HG03045 (cell line): ENCODE data around the gene CDYL2.
"Not testable (repeated sequence)": the region's sequence is repeated elsewhere in the genome, so short reads cannot be mapped to it uniquely, and the experiment has no call there.

Experiments used
- ATAC-seq: cut with Tn5 transposase; IDR thresholded peaks from one replicate; pipeline ENCODE4 v1.9.1; 2021; ENCODE audit warnings: mild to moderate bottlenecking, moderate library complexity; ENCODE audit not compliant: unreplicated experiment

CDYL2 gene

DNA sequence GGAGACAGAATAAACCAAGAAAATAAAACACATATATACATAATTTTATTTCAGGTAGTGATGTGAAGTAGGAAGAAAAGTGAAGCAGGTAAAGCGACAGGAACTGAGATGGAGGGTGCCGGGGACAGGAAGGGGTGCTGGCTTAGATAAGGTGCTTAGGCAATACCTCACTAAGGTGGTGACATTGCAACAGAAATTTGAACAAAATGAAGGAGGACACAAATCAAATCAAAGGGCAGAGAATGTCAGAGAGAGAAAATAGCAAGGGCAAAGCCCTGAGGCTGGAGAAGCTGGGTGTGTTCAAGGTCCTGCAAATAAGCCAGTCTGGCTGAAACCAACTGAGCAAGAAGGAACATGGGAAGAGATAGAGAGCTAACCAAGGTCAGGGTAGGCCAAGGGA, 5.0 kb upstream of the CDYL2 start:
- no peak for ATAC-seq

DNA sequence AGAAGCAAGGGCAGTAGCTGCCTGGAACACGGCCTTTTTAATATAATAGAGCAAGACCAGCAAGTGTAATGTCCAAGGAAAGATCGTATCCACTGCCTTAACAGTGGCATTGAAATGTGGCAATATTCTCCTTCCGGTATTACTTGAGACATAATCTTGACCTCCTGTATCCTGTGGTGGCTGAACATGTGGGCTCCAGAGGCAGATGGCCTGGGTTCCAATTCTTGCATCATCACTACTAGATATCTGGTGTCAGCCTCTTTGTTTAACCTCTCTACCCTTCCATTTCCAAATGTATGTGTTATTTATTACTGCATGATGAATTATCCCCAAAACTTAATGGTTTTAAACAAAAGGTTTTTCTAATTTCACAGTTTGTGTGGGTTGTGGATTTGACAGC, 3.5 kb upstream of the CDYL2 start:
- no peak for ATAC-seq

DNA sequence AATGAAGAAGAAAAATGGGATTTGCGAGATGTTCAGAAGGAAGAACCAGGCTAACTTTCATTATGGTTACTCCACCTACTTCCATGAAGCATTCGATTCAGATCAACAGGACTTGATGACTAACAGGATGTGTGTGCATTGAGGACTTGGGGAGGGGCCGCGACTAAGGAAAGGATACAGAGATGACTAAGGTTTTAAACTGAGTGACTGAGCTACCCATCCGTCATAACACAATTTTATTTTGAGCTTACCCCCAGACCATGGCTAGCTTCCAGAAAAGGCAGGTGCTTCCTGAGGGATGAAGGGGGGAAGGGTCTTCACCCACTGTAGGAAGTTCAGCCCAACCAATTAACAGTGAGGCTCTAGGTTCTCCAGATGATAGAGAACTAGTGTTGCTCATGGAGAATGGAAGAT, 2.5 kb upstream of the CDYL2 start:
- no peak for ATAC-seq

DNA sequence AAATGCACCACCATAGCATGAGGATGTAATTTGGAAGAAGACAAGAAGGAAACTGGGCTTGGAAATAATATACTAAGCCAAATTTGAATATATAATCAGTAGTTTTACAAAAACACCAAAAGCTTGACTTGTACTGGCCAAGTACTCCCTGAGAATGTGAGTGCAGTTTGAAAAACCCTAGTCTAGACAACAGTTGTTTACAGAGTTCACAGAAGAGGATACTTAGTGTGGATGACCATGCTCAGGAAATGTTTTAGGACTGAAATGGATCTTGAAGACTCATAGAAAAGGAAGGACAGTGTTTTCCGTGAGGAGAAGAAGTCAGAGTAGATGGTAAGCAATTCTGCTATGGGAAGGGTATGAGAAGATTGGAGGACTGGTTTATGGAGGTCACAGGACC, 1.9 kb upstream of the CDYL2 start:
- ATAC-seq: no peak

DNA sequence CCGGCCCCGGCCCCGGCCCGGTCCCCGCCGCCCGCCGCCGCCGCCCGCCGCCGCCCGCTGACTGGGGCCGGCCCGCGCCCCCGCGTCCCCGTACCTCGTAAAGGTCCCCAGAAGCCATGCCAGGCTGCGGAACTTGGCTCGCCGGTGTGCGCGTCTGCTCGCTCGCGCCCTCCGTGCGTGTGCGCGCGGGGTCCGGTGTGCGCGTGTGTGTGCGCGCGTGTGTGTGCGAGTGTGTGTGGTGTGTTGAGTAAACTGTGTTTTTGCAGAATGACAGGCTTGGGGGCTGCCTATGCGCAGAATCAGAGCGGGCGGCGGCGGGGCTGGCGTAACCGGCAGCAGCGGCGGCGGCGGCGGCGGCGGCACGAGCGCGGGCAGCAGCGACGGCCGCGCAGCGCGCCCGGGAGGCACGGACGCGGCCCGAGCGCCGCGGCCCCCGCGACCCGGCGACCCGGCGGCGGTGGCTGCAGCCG, 307 bp downstream of the CDYL2 start:
- peak; percentile 44 for ATAC-seq

DNA sequence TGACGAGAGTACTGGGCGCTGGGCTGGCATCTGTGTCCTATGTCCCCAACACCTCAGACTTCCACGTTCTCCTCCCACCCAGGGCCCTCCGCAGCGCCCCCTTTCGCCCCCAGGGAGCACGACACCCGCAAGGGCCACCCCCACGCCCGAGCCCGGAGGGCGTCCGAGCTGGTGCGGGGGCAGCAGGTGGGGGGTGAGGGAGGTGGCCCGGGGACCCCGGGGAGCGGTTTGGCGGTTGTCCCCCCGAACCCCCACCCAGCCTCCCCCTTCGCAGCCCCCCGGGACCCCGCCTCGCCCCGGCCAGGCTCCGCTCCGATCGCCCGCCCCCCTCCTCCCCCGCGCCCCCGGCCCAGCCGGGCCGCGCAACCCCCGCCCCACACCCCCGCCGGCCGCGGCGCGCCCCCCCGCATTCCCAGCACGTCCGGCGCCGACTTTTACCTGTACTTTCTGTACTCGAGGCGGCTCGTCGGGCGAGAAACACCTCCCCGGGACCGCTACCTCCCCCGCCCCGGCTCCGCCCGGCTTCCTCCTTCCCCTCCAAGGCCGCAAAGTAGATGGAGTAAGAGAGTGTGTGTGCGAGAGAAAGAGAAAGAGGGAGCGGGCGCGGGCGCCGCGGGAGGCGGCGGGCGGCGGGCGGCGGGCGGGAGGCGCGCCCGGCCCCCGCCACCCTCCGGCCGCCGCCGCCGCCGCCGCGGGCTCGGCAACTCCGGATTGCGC, 901 bp downstream of the CDYL2 start:
- ATAC-seq: no peak

DNA sequence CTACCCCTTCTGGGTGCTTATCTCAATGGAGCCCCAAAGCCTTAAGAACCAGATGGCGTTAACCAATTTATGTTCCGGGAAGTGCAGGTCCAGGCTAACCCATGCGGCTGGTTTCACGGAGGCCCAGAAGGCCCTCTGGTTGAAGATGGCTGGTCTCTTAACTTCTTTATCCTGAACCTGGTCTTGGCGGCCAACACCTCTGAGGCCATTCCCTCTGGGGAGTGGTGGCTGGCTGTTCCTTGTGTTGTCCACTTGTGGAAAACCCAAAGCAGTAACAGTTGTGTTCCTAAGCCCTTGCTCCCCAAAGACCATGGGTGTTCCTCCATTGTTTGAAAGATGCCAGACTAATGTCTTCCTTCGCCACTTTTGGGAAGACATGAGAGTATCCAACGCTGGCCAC, 1.5 kb downstream of the CDYL2 start:
- no peak for ATAC-seq

DNA sequence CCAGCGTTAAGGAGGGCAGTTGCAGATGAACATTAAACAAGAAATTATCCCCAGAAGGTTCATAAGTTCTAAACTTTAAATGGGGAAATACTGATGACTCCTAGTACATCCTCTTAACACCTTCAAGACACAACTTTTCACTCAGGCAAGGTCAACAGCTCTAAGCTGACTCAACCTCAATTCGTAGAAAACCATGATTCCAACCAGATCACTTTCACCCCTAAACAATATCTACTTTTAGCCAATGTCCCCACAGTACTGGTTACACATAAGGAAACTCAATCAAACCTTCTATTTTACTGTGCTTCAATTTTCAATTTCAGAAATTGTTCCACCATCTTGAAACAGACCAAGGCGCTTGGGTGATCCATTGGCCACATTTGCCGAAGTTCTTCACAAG, 2.3 kb downstream of the CDYL2 start:
- ATAC-seq: no peak

DNA sequence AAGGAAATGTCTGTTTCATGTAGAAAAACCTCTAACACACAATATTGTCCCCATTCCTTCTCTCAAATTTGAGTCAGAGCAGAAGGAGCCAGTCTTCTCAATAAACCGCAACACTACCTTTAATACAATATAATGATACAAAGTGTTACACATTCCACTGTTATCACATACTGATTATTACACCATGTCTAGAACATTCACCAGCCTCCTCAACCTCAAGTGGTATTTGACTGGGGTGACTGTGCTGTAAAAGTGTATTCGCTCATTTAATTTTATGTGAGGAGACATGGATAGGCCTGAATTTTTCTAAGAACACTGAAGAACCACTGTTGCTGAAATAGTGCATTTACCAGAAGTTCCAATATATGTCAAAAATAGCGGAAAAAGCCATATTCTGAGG, 10.3 kb downstream of the CDYL2 start:
- no peak for ATAC-seq

DNA sequence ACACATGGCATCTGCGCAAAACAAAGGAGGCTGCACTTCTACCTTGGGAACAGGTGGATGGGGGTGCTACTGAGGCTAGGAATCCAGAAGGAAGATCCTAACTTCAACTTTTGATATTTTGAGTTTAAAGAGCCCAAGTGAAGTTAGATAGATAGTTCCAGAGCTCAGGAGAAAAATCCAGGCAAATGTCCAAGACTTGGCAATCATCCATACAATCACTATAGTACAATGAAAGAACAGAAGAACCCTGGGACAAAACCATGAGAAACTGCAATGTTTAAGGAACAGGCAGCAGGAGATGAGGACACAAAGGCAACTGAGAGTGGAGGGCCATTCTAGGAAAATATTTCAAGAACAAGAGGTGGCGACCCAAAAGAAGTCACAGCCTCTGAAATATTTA, 12.4 kb downstream of the CDYL2 start:
- no peak for ATAC-seq

DNA sequence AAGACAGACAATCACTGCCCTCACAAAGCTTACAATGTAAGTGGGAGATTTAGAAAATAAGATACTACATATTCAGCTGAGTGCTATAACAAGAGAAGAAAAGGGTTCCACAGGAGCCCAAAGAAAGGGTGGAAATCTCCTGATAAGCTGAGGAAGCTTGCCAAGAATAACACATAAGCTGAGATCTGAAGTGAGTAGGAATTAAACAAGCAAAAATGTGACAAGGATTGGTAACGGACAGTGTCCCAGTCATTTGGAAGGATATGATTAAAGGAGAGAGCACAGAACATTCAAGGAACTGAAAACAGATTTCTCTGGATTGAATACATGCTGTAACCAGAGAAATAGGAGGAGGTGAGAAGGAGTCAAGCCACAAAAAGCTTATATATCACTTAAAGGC, 13.0 kb downstream of the CDYL2 start:
- ATAC-seq: no peak

DNA sequence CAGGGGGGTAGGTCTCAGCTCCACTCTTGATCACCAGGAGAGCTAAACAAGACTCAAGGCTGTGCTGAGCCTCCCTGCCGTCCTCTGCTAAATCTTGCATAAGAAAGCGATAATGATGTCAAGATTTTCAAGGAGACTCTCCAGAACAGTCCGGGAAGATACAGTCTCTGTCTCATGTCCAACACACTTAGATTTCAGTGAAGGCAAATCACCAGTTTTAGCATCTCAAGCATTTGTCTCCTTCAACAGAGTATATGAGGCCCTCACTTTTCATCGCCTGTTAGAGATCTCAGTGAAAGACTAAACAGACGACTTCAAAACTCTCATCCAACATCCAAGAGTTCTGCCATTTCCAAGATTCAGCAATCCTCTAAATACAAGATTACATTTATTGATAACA, 13.6 kb downstream of the CDYL2 start:
- no peak for ATAC-seq

DNA sequence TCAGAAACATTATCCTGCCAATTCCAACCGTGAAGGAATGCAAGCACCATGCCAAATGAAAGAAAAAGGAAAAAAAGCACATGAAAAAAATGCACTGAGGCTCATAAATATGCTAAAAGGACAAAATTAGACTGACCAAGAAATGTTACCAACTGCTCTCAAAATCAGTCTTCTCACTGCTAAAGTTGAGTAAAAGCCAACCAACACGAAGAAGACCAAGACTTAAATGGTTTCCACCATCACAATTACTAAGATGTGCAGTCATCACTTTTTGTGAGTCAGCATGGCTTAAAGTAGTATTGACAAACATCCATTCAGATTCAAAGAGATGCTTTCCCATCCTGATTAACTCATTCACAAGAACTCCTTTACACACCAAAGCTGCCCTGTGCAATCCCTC, 16.4 kb downstream of the CDYL2 start:
- no peak for ATAC-seq

DNA sequence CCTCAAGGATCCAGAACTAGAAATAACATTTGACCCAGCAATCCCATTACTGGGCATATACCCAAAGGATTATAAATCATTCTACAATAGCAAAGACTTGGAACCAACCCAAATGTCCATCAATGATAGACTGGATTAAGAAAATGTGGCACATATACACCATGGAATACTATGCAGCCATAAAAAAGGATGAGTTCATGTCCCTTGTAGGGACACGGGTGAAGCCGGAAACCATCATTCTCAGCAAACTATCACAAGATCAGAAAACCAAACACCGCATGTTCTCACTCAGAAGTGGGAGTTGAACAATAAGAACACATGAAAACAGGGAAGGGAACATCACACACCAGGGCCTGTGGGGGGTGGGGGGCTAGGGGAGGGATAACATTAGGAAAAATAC, 17.8 kb downstream of the CDYL2 start:
- ATAC-seq: not testable (repeated sequence)

DNA sequence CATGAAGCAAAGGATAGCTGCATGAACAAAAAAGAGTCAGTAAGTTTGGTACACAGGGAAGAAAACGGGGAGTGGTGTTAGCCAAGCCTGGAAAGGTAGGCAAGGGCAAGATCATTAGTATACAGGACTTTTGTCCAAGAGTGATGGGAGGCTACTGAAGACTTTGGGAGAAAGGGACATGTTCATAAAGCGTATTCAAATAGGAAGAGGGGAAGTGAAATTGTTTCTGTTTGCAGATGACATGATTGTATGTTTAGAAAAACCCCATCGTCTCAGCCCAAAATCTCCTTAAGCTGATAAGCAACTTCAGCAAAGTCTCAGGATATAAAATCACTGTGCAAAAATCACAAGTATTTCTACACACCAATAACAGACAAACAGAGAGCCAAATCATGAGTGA, 19.4 kb downstream of the CDYL2 start:
- no peak for ATAC-seq

DNA sequence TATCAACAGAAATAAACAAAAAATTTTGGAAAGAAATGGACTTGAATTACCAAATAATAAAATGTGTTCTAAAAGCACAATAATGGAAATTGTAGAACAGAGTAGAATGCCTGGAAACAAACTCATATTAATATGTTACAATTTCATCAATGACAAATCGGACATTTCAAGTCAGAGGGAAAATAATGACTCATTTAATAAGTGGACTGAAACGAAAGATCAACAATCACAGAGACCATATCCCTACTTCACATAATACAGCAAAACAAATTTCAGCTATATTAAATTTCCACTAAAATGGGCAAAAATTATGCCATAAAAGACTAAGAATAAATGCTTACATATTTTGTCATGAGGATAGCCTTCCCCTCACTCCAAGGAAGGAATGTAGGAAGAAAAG, 25.7 kb downstream of the CDYL2 start:
- no peak for ATAC-seq

DNA sequence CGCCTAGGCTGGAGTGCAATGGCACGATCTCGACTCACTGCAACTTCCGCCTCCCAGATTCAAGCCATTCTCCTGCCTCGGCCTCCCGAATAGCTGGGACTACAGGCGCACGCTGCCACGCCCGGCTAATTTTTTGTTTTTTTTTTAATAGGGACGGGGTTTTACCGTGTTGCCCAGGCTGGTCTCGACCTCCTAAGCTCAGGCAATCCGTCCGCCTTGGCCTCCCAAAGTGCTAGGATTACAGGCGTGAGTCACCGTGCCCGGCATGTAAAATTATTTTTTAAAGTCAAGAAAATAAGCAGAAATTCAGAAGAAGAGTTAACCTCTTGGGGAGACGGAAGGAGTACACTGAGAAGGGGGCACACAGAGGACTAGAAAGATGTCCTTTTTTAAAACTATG, 27.5 kb downstream of the CDYL2 start:
- no peak for ATAC-seq

DNA sequence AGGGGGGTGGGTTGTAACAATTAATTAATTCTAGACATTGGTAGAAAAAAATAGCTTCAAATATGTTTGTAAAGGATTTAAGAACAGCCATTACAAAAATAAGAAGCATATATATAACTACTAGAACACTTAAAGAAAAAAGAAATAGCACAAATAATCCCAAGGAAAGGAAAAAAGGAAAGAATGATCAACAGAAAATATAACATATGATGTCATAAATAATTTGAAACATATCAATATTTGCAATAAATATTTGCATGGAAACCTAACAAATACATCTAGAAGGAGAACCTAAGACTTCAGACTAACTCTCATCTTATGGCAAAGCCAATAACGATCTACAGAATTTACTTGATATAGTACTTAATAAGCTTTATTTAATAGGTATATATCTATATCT, 28.9 kb downstream of the CDYL2 start:
- ATAC-seq: no peak

DNA sequence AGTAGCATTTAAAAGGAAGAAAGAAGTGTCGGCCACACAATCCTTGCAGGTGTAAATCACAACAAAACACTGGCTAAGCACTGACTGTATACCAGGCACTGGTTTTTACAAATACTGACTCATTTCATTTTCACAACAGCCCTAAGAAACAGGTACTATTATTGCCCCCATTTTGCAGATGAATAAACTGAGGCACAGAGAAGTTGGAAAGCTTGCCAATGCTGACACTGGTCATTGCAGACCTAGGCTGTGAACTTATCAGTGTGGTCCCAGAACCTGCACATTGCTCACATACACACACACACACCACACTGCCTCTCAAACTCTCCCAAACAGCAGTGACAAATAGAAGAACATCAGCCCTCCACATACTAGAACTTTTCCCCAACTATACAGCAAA, 37.6 kb downstream of the CDYL2 start:
- no peak for ATAC-seq

DNA sequence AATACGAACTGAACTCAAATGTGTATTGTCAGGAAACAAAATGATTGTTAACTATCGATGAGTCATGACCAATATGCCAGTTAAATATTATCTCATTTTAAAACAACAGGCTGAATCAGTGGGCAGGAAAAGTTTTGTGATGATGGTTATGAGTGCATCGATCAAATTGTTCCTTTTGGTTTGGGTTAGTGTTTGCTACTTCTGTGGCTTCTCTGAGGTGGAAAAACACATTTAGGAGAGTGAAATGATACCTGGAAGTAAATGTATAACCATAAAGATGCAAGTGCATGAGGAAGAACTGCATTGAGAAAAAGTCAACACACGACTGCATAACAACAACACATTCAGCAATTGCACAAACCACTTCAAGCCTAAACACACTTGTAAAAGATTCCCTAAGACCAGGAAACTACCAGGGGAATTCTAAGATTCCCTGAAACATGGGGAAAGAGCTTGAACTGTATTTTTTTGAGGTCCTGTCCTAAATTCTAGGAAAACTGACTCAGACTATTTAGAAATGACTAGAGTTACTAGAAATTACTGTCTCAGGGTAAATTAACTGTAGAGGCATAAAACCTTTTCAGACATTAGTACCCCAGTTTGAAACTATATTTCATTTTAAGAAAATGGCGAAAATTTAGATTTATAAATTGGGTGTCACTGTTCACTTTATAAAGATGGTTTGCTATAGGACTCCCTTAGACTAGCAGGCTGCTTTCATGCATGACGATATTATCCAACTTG, 44.8 kb downstream of the CDYL2 start:
- no peak for ATAC-seq

DNA sequence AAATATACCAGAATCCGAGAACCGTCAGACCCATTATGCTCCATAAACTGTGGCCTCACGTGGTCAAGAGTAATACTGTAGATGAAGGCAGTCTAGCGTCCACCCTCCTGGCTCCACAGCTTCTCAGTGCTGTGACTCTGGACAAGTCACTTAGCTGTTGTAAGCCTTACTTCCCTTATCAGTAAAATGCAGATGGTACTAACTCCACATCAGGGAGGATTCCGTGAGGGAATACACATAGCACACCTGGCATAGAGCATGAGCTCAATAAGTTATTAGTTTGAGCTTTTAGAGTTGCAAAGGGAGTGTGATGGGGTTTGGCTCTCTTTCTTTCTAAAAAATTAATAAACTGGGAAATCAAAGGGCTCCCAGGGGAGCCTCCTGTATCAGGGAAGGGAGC, 49.9 kb downstream of the CDYL2 start:
- no peak for ATAC-seq

DNA sequence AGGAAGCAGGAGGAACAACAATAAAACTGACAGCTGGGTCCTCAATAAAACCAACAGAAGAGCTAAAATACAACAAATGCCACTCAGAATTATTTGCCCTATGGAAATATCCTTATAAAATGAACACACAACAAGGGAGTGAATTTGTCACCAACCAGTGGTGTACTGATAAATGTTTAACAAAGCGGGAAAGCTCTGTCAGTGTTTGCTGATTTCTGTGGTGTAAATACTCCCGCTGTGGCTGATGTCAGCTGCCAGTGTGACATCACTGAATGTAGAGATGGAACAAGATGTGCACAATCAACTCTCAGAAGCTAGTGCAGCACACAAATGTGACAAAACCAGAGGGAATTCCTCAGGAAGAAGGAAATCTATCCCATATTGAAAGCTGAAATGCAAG, 51.9 kb downstream of the CDYL2 start:
- no peak for ATAC-seq

DNA sequence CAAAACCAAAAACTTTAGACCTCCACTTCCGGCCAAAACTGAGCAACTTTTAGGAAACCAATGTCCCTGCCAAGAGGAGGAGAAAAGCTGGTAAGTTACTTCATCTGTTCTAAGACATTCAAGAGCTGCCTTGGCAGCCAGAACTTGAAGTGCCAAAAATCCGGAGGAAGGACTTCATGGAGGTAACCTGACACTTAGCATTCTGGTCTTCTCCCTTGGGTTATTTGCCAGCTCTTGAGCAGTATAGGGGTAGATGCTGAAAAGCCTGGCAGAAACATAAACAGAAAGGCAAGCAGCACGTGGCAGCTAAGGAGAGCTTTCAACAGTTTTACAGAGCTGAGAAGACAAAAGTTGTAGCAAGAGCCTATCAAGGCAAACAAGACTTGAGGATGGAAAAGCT, 53.2 kb downstream of the CDYL2 start:
- ATAC-seq: no peak
